GM12892 (cell line): Measurements from ENCODE around the gene RIN1.

Source experiments
- DNase-seq: peaks from one replicate; pipeline ENCODE4 v3.0.0; 2011; ENCODE audit not compliant: insufficient read length
- FAIRE-seq: peaks from 2 replicates; lab custom pipeline; 2011; peaks lifted over from hg19 to GRCh38; lab: Jason Lieb, UNC
- POLR2A ChIP-seq: IDR thresholded peaks from 2 replicates; pipeline ENCODE4 v1.6.1; 2011; ENCODE audit warnings: low read depth, low read length, control low read depth
- POLR2AphosphoS5 ChIP-seq: IDR thresholded peaks from 2 replicates; pipeline ENCODE4 v1.6.1; 2011; ENCODE audit warnings: low read depth, low read length, control low read depth
- TAF1 ChIP-seq: IDR thresholded peaks from 2 replicates; pipeline ENCODE4 v1.6.1; 2011; ENCODE audit warnings: low read depth, mild to moderate bottlenecking, control low read depth, low read length, borderline replicate concordance

The RIN1 gene

DNA sequence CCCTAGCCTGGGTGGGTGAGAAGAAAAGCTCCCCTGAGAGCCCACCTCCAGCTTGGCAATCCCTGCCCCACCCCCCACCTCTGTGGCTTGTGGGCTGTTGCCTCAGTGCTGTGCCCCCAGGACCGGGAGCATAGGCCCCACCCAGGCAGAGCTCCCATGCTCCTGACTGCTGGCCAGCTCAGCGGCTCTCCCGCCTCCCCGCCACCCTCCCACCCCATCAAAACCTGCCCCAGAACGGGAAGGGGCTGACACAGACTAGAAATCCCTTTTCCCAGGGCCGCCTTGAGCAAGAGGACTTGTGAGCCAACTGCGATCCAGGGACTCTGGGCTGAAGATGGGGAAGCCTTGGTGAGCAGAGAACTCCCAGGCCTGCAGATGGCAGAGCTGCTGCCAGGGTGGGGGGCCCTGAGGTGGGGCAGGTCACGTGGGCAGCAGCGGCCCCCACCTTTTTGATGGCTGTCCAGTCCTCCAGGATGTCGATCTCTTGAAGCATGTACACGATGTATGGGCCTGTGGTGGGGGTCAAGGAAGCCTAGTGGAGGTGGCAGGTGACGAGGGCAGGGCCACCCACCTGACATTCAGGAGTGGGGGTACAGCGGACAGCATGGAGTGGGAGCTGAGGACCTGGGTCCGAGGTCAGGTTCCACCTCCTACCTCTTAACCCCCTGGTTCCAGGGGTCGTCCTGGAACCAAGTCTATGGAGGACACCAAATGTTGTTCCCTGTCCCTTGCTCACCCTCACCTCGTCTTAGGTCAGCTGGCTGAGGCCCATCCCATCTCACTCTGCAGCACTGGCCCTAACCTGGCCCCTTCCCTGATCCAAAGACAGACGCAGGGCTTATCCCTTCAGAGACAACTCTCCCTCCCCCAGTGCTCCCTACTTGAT is 2.3 kb upstream of the RIN1 start:
- FAIRE-seq (no peak), DNase-seq (no peak)
- no peak for TF ChIP-seq POLR2AphosphoS5
- TF ChIP-seq TAF1 = no peak
- TF ChIP-seq POLR2A = no peak

DNA sequence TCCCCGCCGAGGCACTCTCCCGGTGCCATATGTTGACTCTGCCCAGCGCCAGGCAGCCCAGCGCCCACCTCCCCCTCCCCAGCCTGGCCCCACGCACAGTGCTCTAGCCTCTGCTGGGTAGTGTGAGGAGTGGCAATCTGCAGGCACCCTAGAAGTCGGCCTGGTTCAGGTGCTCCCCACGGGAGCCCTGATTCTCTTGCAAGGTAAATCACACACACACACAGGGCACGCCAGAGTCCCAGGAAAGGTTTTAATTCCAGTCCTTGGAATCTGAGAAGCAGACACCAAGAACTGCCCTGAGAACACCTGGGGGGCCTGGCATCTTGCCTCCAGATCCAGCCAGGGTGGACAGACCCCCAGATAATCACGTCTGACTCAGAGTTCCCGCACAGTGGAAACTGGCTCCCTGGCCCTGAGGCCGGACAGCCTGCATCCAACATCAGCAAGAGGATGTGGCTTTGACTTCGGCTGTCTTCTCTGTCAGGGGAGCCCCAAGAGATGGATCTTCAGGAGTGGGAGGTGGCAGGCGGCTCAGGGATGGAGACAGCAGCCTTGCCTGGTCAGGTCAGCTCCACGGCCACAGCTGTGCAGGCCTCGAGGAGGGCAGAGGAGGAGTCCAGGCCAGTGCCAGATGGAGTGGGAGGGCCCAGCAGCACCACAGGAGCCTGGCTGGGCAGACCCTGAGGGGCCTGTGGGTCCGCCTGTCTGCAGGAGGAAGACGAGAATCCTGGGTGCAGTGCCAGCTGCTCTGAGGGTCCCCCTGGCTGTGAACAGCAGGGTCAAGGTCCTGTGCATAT is 1.1 kb upstream of the RIN1 start:
- no peak for DNase-seq
- no peak for FAIRE-seq
- no peak for TF ChIP-seq TAF1
- TF ChIP-seq POLR2A = no peak
- TF ChIP-seq POLR2AphosphoS5 = no peak

GRCh38 chr11:66335531-66336233 is 552 bp downstream of the RIN1 start:
- TF ChIP-seq POLR2AphosphoS5 (no peak), POLR2A (no peak), TAF1 (no peak)
- peak; percentile 42 for FAIRE-seq
- DNase-seq = no peak

GRCh38 chr11:66334605-66335442 is 1.4 kb downstream of the RIN1 start:
- no peak for FAIRE-seq
- TF ChIP-seq POLR2AphosphoS5 (no peak), POLR2A (no peak), TAF1 (no peak)
- DNase-seq = no peak

- DNase-seq = no peak
- TF ChIP-seq POLR2AphosphoS5 (no peak), POLR2A (no peak), TAF1 (no peak)
- FAIRE-seq = no peak
Observed at GRCh38 chr11:66333896-66334604, 2.2 kb downstream of the RIN1 start.

DNA sequence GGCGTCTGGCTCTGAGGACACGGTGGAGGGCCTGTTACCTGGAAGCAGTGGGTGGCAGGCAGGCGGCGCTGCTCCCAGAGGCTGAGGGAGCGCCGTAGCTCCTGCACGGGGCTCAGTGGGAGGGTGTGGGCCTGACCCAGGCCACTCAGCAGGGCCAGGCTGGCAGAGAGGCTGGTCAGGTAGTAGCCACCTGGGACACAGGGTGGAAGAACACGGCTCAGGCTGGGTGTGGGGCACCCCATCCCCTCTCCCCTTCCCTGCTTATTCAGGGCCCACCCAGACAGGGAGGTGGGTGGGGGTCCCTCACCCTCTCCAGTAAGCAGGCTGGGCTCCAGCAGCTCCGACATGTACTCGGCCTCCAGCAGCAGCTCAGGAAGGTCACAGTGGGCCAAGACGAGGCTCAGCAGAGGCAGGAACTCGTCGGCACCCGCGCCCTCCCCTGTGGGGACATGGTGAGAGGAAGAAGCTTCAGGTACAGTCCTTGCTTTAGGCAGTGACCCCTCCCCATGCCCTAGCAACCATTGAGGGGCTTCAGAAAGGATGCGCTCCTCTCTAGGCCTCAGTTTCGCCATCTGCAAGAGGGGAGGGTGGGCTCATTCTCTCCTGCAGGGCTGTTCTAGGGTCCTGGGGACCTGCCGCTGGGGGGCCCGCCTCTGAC is 2.9 kb downstream of the RIN1 start:
- no peak for TF ChIP-seq POLR2AphosphoS5
- no peak for TF ChIP-seq POLR2A
- no peak for TF ChIP-seq TAF1
- DNase-seq (no peak), FAIRE-seq (no peak)

GRCh38 chr11:66332371-66333219 is 3.6 kb downstream of the RIN1 start:
- no peak for TF ChIP-seq POLR2AphosphoS5
- FAIRE-seq (no peak), DNase-seq (no peak)

GRCh38 chr11:66331542-66332370 is 4.5 kb downstream of the RIN1 start:
- no peak for DNase-seq
- TF ChIP-seq TAF1 (no peak), POLR2AphosphoS5 (no peak), POLR2A (no peak)
- no peak for FAIRE-seq

DNA sequence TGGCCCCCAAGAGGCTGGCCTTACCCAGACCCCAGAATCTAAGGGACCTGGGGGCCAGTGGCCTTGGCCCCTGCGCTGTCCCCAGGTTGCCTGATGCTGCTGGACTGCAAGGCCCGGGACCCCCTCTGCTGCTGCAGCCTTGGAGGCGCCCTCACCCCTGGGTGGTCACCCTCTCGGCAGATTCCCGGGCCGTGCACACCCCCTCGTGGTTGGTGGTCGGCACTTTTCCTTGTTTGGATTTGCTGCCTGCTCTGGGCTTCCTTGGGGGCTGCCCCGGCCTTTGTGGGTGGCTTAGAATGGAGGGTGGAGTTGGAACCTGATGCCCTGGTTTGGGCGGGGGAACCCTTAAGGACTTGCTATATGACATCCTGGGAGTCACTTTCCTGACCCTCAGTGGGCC is 5.3 kb downstream of the RIN1 start:
- TF ChIP-seq POLR2AphosphoS5 (no peak), TAF1 (no peak), POLR2A (no peak)
- no peak for DNase-seq
- FAIRE-seq = no peak
